Neutrophil (primary cell): ENCODE measurements around the gene NKX2-2.

ENCODE experiments used
- H3K27ac ChIP-seq: fragments of 200-600 bp; sonication (generic); 2 replicates; pipeline ENCODE4 v1.5.1; 2016; ENCODE audit warnings: mild to moderate bottlenecking, moderate library complexity
- H3K27me3 ChIP-seq: fragments of 200-600 bp; sonication (generic); 2 replicates; pipeline ENCODE4 v1.6.0; 2016; ENCODE audit warnings: mild to moderate bottlenecking
- H3K36me3 ChIP-seq: fragments of 200-600 bp; sonication (generic); 2 replicates; pipeline ENCODE4 v1.5.1; 2017
- H3K4me1 ChIP-seq, 2 experiments: fragments of 200-600 bp in 1 of 2; sonication (generic) in 1 of 2; 1 replicate in 1 of 2; 2 replicates in 1 of 2; pipeline versions ENCODE4 v1.5.1 to v1.6.1; 2013 to 2016; ENCODE audit warnings: low read depth in 1 of 2, low read length in 1 of 2, mild to moderate bottlenecking in 1 of 2, moderate library complexity in 1 of 2; ENCODE audit not compliant: control insufficient read depth in 1 of 2, insufficient read depth in 1 of 2
- H3K4me3 ChIP-seq, 2 experiments: fragments of 200-600 bp in 1 of 2; sonication (generic) in 1 of 2; 1 replicate in 1 of 2; 2 replicates in 1 of 2; pipeline ENCODE4 v1.5.1; 2013 to 2016; ENCODE audit warnings: low read depth in 1 of 2, low read length in 1 of 2, mild to moderate bottlenecking in 1 of 2, moderate library complexity in 1 of 2
- H3K9me3 ChIP-seq: fragments of 200-600 bp; sonication (generic); 2 replicates; pipeline ENCODE4 v1.5.1; 2016
- TF ChIP-seq, protein P1 (sequence below): fragments of 200-600 bp; sonication (generic); IDR thresholded peaks from 2 replicates; pipeline ENCODE4 v1.5.1; 2016; ENCODE audit warnings: antibody characterized with exemption

The NKX2-2 gene

GRCh38 chr20:21521596-21522480 lies 8.0 kb upstream of the NKX2-2 start:
- no peaks in the 10 kb centered on the region for H3K36me3 ChIP-seq
- H3K4me3 ChIP-seq, result no peak overlapping the region
- H3K4me1 ChIP-seq, result no peaks in the 10 kb centered on the region
- H3K27me3 ChIP-seq, result peaks cover 100% of the 10 kb centered on the region
- TF ChIP-seq, protein P1, sequence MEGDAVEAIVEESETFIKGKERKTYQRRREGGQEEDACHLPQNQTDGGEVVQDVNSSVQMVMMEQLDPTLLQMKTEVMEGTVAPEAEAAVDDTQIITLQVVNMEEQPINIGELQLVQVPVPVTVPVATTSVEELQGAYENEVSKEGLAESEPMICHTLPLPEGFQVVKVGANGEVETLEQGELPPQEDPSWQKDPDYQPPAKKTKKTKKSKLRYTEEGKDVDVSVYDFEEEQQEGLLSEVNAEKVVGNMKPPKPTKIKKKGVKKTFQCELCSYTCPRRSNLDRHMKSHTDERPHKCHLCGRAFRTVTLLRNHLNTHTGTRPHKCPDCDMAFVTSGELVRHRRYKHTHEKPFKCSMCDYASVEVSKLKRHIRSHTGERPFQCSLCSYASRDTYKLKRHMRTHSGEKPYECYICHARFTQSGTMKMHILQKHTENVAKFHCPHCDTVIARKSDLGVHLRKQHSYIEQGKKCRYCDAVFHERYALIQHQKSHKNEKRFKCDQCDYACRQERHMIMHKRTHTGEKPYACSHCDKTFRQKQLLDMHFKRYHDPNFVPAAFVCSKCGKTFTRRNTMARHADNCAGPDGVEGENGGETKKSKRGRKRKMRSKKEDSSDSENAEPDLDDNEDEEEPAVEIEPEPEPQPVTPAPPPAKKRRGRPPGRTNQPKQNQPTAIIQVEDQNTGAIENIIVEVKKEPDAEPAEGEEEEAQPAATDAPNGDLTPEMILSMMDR, result no peak
- H3K27ac ChIP-seq, result no peak overlapping the region
- no peaks in the 10 kb centered on the region for H3K9me3 ChIP-seq

- Histone ChIP-seq H3K9me3 (no peaks in the 10 kb centered on the region), H3K27me3 (peaks cover 100% of the 10 kb centered on the region), H3K4me1 (no peaks in the 10 kb centered on the region), H3K36me3 (no peaks in the 10 kb centered on the region), H3K4me3 (no peak overlapping the region), H3K27ac (no peak overlapping the region)
- TF ChIP-seq, protein P1, result no peak
Measured at GRCh38 chr20:21520702-21521595, 7.1 kb upstream of the NKX2-2 start.

GRCh38 chr20:21519136-21519584 lies 5.3 kb upstream of the NKX2-2 start:
- H3K4me1 ChIP-seq, result peaks cover 0 to 6% of the 10 kb centered on the region in 2 experiments

DNA sequence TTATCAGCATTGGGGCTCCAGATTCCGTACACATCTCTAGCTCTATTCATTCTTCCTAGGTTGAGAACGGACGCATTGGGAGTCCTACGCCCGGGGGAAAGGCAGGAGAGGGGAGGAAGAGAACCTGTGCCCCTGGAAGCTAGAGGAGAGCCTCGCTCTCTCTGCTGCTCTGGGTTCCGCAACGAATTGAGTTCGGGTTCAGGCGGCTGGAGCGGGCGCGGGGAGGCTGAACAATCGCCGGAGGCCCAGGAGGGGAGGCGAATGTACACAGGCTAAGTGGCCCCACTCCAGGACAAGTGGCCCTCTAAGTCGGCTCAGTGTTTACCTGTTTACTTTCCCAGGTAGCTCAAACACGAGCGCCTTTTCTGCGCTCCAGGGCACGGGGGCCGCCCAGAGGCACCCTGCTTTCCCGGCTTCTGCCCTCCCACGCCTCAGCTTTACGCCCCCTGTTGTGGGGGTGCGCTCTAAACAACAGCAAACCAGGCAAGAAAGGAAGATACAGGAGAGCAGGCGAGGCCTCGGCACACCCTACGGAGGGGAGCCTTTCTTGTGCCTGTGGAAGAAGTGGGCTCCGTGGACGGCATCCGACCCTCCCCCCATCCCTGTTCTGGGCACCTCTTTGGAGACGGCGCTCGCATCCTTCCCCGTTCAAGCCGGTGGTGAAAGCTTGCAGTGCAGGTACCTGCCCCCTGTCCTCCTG lies 4.6 kb upstream of the NKX2-2 start:
- Histone ChIP-seq H3K27ac (no peak overlapping the region), H3K36me3 (no peaks in the 10 kb centered on the region), H3K4me3 (no peak overlapping the region), H3K9me3 (no peaks in the 10 kb centered on the region), H3K27me3 (peaks cover 100% of the 10 kb centered on the region), H3K4me1 (peaks cover 0 to 13% of the 10 kb centered on the region in 2 experiments)
- TF ChIP-seq, protein P1, result no peak

More at GRCh38 chr20:21519136-21519584, 5.3 kb upstream of the NKX2-2 start:
- Histone ChIP-seq H3K36me3 (no peaks in the 10 kb centered on the region), H3K9me3 (no peaks in the 10 kb centered on the region), H3K27ac (no peak overlapping the region), H3K27me3 (peaks cover 100% of the 10 kb centered on the region), H3K4me3 (no peak overlapping the region)
- TF ChIP-seq, protein P1, result no peak

GRCh38 chr20:21517566-21518277 lies 3.9 kb upstream of the NKX2-2 start:
- H3K4me1 ChIP-seq, result peaks cover 3 to 20% of the 10 kb centered on the region in 2 experiments
- H3K27me3 ChIP-seq, result peaks cover 100% of the 10 kb centered on the region
- no peaks in the 10 kb centered on the region for H3K9me3 ChIP-seq
- TF ChIP-seq, protein P1, result no peak
- H3K36me3 ChIP-seq, result no peaks in the 10 kb centered on the region
- H3K4me3 ChIP-seq, result no peak overlapping the region
- no peak overlapping the region for H3K27ac ChIP-seq
